SK-N-SH (cell line): ENCODE measurements around the gene DNAH14. TPM values are rescaled to one million over a fixed set of nuclear protein-coding genes. Genes with fewer than 3 reads are reported as not detected.

ENCODE experiments used
- CTCF ChIA-PET: fragments of 300-600, 350-600 bp; formaldehyde crosslinking; extraction: SDS; loops from one replicate; lab custom pipeline; 2021; lab: Yijun Ruan, JAX
- POLR2A ChIA-PET: fragments of 350-600 bp; sonication (Branson Sonifier 250); formaldehyde crosslinking; extraction: SDS; loops from one replicate; lab custom pipeline; 2020; ENCODE audit warnings: antibody characterized with exemption, inconsistent platforms; lab: Yijun Ruan, JAX
- DNase-seq: peaks from one replicate; pipeline ENCODE4 v3.0.0; 2012
- H2AFZ ChIP-seq: fragments of 200-600 bp; sonication (generic); 2 replicates; pipeline ENCODE4 v1.8.1; 2016; ENCODE audit warnings: antibody characterized with exemption, mild to moderate bottlenecking, low read depth
- H3F3A ChIP-seq: fragments of 200-600 bp; sonication (generic); replicated peaks from 2 replicates; pipeline ENCODE3; 2016; ENCODE audit warnings: antibody characterized with exemption, mild to moderate bottlenecking; ENCODE audit not compliant: insufficient read depth
- H3K27ac ChIP-seq, 2 experiments: fragments of 200-500 bp in 1 of 2; fragments of 200-600 bp in 1 of 2; sonication (Bioruptor generic) in 1 of 2; sonication (generic), shearing (Covaris generic) in 1 of 2; 2 replicates each; pipeline versions ENCODE4 v1.5.1 to v1.6.1; 2014 to 2016; ENCODE audit warnings: low read depth in 2 of 2, inconsistent platforms in 1 of 2, low read length in 1 of 2, mild to moderate bottlenecking in 1 of 2, mixed read lengths in 1 of 2
- H3K27me3 ChIP-seq: fragments of 200-600 bp; sonication (generic), shearing (Covaris generic); 2 replicates; pipeline ENCODE4 v1.6.1; 2016; ENCODE audit warnings: mixed run types; ENCODE audit not compliant: insufficient read depth
- H3K36me3 ChIP-seq, 2 experiments: fragments of 200-500 bp in 1 of 2; fragments of 200-600 bp in 1 of 2; sonication (Bioruptor generic) in 1 of 2; sonication (generic) in 1 of 2; replicated peaks in 1 of 2; 2 replicates each; pipeline versions ENCODE3 to v1.5.1; 2014 to 2016; ENCODE audit warnings: low read length in 1 of 2, mild to moderate bottlenecking in 1 of 2; ENCODE audit not compliant: insufficient read depth in 2 of 2, control insufficient read depth in 1 of 2
- H3K4me1 ChIP-seq, 2 experiments: fragments of 200-500 bp in 1 of 2; fragments of 200-600 bp in 1 of 2; sonication (Bioruptor generic) in 1 of 2; sonication (generic), shearing (Covaris generic) in 1 of 2; 2 replicates each; pipeline versions ENCODE4 v1.5.1 to v1.6.1; 2014 to 2016; ENCODE audit warnings: low read depth in 1 of 2, low read length in 1 of 2, mixed run types in 1 of 2; ENCODE audit not compliant: insufficient read depth in 2 of 2, control insufficient read depth in 1 of 2
- H3K4me2 ChIP-seq: fragments of 200-600 bp; sonication (generic), shearing (Covaris generic); 2 replicates; pipeline ENCODE4 v1.6.1; 2017; ENCODE audit warnings: mixed run types
- H3K4me3 ChIP-seq, 2 experiments: fragments of 200-500 bp in 1 of 2; fragments of 200-600 bp in 1 of 2; sonication (Bioruptor generic) in 1 of 2; sonication (generic), shearing (Covaris generic) in 1 of 2; 2 replicates each; pipeline versions ENCODE4 v1.5.1 to v1.8.1; 2014 to 2016; ENCODE audit warnings: low read depth in 2 of 2, inconsistent platforms in 1 of 2, low read length in 1 of 2, mild to moderate bottlenecking in 1 of 2, mixed read lengths in 1 of 2, moderate library complexity in 1 of 2
- H3K79me2 ChIP-seq: fragments of 200-600 bp; sonication (generic); 2 replicates; pipeline ENCODE4 v1.8.1; 2017; ENCODE audit warnings: mild to moderate bottlenecking; ENCODE audit not compliant: insufficient read depth
- H3K9ac ChIP-seq: fragments of 200-600 bp; sonication (generic); 2 replicates; pipeline ENCODE4 v1.6.1; 2017; ENCODE audit warnings: mixed run types
- H3K9me2 ChIP-seq: fragments of 200-600 bp; sonication (generic); 2 replicates; pipeline ENCODE4 v1.6.1; 2017; ENCODE audit warnings: mixed run types
- H3K9me3 ChIP-seq: fragments of 200-600 bp; sonication (generic); 2 replicates; pipeline ENCODE4 v1.6.1; 2017; ENCODE audit warnings: mixed run types, mild to moderate bottlenecking, moderate library complexity
- H4K20me1 ChIP-seq: fragments of 200-600 bp; sonication (generic); 2 replicates; pipeline ENCODE4 v1.6.1; 2017; ENCODE audit warnings: mild to moderate bottlenecking, mixed run types; ENCODE audit not compliant: insufficient read depth
- FOXM1 ChIP-seq: IDR thresholded peaks from 2 replicates; pipeline ENCODE4 v1.4.0; 2012; ENCODE audit warnings: low read depth, mild to moderate bottlenecking
- GABPA ChIP-seq: IDR thresholded peaks from 2 replicates; pipeline ENCODE4 v1.4.0; 2012; ENCODE audit warnings: low read depth, mild to moderate bottlenecking
- REST ChIP-seq: IDR thresholded peaks from 2 replicates; pipeline ENCODE4 v1.6.1; 2012; ENCODE audit warnings: mild to moderate bottlenecking, low read depth, low read length, moderate library complexity
- RFX5 ChIP-seq: IDR thresholded peaks from 2 replicates; pipeline ENCODE4 v1.6.1; 2012; ENCODE audit warnings: mild to moderate bottlenecking, improper control_type of control experiment, low read length
- SMC3 ChIP-seq: IDR thresholded peaks from 2 replicates; pipeline ENCODE4 v1.6.1; 2012; ENCODE audit warnings: low read depth, low read length, improper control_type of control experiment
- TAF1 ChIP-seq: IDR thresholded peaks from 2 replicates; pipeline ENCODE4 v1.6.1; 2012; ENCODE audit warnings: low read depth, mild to moderate bottlenecking, low read length, moderate library complexity, borderline replicate concordance
- WGBS: methylation state at CpG from one replicate; pipeline ENCODE4 v1.1.6; 2017; ENCODE audit warnings: low lambda C conversion rate; 5-methylcytosine and 5-hydroxymethylcytosine counted together
- polyA plus RNA-seq, 3 experiments: library from polyadenylated mRNA; depleted of rRNA; stranded (reverse); fragments of >200 nt; gene quantifications; 2 replicates each; pipeline ENCODE4 v1.2.3, GENCODE V29; 2012

DNAH14 gene
- polyA plus RNA-seq, 1 of the 3 experiments (the other 2 are of a cell fraction): 8.0 TPM

- Histone ChIP-seq H3K9me2 (no peaks in the 10 kb centered on the region), H3K27ac (no peak overlapping the region; a peak in 1 of 4 replicates), H4K20me1 (no peaks in the 10 kb centered on the region), H3K79me2 (no peaks in the 10 kb centered on the region), H2AFZ (no peak overlapping the region), H3K9ac (no peak overlapping the region), H3K4me2 (no peak overlapping the region), H3F3A (no peaks in the 10 kb centered on the region), H3K4me3 (no peak overlapping the region), H3K27me3 (no peaks in the 10 kb centered on the region), H3K4me1 (peaks cover 0 to 8% of the 10 kb centered on the region in 2 experiments; a peak in 1 of 4 replicates), H3K36me3 (peaks cover 45 to 73% of the 10 kb centered on the region in 2 experiments), H3K9me3 (no peaks in the 10 kb centered on the region)
- 97% methylated on average over 2 of the region's 2 CpGs for WGBS
- CTCF ChIA-PET: interaction anchor here (1.4 kb wide), 1 partner anchor 8 kb away, joined by 4 read pairs; no protein-coding TSS in a partner anchor
- POLR2A ChIA-PET: no interaction called here
- TF ChIP-seq FOXM1 (no peak), TAF1 (no peak), RFX5 (no peak)
- DNase-seq: no peak
These were observed 478.3 kb downstream of the DNAH14 start for GRCh38 chr1:225407755-225408154.

DNA sequence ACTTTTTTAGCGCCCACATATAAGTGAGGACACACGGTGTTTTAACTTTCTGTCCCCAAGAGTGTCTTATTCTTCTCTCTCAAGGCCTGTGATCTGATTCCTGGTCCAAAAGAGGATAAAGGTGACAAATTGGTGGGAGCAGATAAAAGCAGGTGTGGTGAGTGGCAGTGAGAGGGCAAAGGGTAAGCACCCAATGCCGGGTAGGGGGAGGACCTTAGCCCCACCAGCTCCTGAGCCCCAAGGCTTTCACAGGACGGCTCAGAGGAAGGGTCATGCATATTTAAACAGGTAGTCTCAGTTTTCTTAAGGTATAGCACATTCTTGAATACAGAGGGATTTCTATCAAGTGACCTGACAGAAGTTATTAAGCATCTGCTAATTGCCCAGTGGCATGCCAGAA lies 478.8 kb downstream of the DNAH14 start:
- Histone ChIP-seq H4K20me1 (no peaks in the 10 kb centered on the region), H3K36me3 (peaks cover 45 to 72% of the 10 kb centered on the region in 2 experiments), H3K4me3 (no peak overlapping the region), H3K79me2 (no peaks in the 10 kb centered on the region), H3K27ac (no peak overlapping the region), H2AFZ (no peak overlapping the region), H3K9me2 (no peaks in the 10 kb centered on the region), H3F3A (no peaks in the 10 kb centered on the region), H3K4me2 (no peak overlapping the region), H3K9ac (no peak overlapping the region), H3K4me1 (peaks cover 0 to 8% of the 10 kb centered on the region in 2 experiments; a peak in 1 of 4 replicates), H3K9me3 (no peaks in the 10 kb centered on the region), H3K27me3 (no peaks in the 10 kb centered on the region)
- CTCF ChIA-PET: interaction anchor here (1.4 kb wide), 1 partner anchor 8 kb away, joined by 4 read pairs; no protein-coding TSS in a partner anchor
- DNase-seq: no peak
- WGBS: 94% methylated on average over 4 of the region's 4 CpGs
- TF ChIP-seq REST: no peak
- POLR2A ChIA-PET: no interaction called here

DNA sequence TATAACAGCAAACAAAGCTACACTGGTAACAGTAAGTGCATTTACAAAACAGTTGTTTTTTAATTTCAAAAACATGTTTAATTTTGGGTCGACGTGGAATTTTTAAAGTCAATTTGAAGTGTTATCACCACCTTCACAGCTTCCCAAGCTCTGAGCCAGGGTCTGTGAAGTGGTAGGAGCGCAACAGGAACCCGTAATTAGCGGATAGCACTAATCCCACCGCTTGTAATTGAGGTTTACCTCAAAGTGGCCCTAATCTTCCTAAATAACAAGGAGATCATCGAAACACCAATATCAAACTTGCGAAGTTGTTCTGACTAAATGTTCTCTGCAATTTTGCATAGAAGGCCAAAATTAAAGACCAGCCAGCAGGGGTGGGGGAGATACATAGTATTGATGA lies 479.6 kb downstream of the DNAH14 start:
- ChIA-PET POLR2A (no interaction called here), CTCF (no interaction called here)
- H3K4me1 ChIP-seq: peaks cover 0 to 8% of the 10 kb centered on the region in 2 experiments; a peak in 1 of 4 replicates
- H3K4me3 ChIP-seq: no peak overlapping the region
- DNase-seq: no peak
- H3K79me2 ChIP-seq: no peaks in the 10 kb centered on the region
- H2AFZ ChIP-seq: no peak overlapping the region
- H3K27me3 ChIP-seq: no peaks in the 10 kb centered on the region
- H3F3A ChIP-seq: no peaks in the 10 kb centered on the region
- no peak overlapping the region for H3K4me2 ChIP-seq
- no peak overlapping the region for H3K9ac ChIP-seq
- H3K9me2 ChIP-seq: no peaks in the 10 kb centered on the region
- H4K20me1 ChIP-seq: no peaks in the 10 kb centered on the region
- H3K9me3 ChIP-seq: no peaks in the 10 kb centered on the region
- WGBS: 95% methylated on average over 8 of the region's 8 CpGs
- no peak overlapping the region for H3K27ac ChIP-seq
- TF ChIP-seq SMC3 (no peak), GABPA (no peak)
- H3K36me3 ChIP-seq: peaks cover 46 to 75% of the 10 kb centered on the region in 2 experiments
